MV-4-11 (cell line): ENCODE data around the gene TEKT5.
A peak's percentile ranks its signal among the peaks of the same experiment; 100 is the strongest.
"Not testable (repeated sequence)": the region's sequence is repeated elsewhere in the genome, so short reads cannot be mapped to it uniquely, and the experiment has no call there.

Source experiments
- DNase-seq: peaks from one replicate; lab custom pipeline; 2025; lab: John Stamatoyannopoulos, UW

The TEKT5 gene

DNA sequence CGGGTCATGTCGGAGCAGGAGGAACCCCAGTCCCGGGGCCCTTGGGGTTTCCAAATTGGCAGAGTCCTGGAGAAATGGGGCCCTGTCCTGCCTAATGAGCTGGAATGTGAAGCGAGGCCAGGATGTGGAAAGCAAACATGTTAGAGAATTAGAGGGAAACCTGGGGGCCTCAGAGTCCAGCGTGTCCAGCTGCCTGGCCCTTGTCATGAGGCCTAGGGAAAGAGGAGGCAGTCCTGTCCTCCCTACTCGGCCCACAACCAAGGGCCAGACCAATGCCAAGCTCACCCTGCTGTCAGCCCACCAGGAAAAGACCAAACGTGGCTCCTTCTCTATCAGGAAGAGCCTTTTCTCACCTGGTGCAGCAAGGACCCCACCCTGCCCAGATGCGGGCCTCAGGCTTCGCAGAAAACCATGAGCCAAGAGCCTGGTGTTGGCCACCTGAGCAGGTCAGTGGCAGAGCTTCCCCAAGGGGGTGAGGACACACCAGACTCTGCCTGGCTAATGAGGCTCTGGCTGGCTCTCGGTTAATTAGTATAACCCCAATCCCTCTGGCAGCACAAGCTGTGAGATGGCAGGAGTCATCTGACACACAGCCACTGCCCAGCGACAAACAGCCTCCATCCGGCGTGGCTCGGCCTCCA, 10.1 kb downstream of the TEKT5 start:
- DNase-seq, result no peak

DNA sequence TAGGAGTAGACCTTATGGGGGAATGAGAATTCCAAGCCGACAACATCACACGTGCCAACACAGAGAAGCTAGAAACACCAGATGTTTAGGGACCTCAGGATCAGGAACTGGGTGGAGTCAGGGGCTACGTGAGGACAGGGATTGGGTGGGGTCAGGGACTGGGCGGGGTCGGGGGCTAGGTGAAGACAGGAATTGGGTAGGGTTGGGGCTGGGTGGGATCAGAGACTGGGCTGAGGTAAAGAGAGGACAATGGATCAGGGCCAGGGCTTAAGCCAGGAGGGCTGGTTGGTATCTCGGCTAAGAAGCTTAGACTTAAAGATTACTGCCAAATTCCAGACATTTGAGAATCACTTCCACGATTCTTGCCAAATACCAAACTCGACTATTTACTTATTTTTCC, 11.6 kb downstream of the TEKT5 start:
- DNase-seq, result no peak

DNA sequence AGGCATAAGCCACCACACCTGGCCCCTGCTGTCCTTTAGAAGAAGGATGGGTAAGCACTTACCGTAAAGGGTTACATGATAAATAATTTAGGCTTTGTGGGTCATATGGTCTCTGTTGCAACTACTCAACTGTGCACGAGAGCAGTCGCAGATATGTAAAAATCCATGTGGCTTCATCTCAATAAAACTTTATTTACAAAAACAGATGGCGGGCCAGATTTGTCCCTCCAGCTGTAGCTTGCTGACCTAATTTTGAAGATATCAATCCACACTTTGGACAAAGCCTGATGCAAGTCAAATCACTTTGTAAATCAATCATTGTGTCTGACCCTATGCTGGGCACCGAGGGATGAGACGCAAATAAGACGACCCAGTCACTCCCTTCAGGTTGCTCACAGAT, 12.1 kb downstream of the TEKT5 start:
- DNase-seq, result no peak

DNA sequence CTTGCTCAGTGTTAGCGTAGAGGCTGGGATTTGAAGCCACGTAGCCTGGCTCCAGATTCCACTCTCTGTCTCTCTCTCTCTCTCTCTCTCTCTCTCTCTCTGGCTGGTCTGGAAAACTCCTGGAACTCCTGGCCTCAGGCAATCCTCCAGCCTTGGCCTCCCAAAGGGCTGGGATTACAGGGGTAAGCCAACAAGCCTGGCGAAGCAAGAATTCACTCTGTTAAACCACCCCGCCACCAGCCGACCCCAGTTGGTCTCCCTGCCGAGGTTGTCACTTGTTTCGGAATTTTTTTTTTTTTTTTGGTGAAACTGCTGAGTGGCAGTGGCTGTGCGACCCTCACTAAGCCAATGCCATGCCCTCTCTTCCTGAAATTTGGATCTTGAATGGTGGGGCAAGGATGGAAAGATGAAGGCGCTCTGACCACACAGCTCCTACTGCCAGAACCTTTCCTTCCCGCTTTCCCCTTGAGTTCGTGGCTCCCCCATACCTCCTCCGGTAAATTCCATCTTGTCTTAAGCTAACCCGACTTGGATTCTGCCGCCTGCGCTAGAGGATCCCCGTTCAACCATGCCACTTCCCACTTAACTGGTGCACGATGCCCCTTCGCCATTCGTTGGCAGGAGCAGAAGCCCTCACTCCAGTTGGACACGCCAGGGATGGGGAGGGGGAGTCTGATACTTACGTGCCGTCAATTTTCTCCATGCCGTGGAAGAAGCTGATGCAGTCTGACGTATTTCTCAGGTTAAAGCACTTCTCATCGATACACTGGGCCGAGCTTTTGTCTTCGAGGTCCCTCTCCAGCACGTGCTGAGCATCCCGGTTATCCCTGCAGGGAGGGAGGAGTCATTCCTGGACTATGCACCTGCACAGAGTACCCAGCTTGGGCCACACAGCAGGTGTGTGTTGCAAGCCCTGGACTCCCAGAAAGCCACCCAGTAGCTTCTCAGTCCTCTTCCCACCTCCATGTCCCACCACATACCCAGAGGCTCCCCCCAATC, 13.1 kb downstream of the TEKT5 start:
- DNase-seq, result no peak

DNA sequence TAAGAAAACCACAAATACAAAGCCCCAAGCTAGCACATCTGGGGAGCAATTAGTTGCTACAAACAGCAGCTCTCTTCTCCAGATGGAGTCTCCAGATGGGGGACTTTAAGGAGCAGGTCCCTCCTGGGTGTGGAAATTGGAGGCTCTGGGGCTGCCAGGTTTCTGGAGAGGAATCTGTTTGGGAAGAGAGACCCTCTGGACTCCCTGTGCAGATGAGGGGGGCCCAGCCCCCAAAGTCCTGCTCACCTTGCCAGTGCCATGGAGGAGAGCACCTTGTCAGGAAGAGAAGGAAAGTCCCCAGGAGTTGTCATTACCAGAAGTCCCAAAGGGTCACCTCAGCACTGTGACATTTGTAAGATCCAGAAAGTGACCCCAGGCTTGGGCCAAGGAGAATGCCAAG, 14.8 kb downstream of the TEKT5 start:
- no peak for DNase-seq

DNA sequence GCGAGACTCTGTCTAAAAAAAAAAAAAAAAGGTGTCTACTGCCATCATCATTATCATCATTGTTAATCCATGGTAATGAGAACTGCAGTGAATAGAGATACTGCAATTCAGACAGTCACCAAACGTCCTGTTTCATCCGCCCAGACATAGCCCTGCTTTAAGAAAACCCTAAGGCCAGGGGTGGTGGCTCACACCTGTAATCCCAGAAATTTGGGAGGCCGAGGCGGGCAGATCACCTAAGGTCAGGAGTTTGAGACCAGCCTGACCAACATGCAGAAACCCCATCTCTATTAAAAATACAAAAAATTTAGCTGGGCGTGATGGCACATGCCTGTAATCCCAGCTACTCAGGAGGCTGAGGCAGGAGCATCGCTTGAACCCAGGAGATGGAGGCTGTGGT, 15.3 kb downstream of the TEKT5 start:
- not testable (repeated sequence) for DNase-seq

DNA sequence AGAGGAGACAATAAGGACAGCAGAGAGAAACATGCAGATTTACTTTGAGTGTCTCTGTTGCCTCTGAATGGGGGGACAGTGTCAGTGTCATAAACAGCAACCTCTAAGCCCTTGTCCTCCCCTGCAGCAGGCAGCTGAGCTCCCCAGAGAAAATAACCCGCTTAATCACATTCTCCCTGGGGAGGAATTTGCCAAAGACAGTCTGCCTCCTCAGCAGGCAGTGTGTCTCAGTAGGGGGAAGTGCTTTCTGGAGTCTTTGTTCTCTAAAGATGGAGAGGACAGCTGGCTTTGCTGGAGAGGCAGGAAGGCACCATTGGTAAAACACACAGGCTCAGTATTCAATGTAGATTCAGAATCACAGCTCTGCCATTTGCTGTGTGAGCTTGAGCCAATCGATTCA, 16.1 kb downstream of the TEKT5 start:
- DNase-seq, result peak; percentile 13

DNA sequence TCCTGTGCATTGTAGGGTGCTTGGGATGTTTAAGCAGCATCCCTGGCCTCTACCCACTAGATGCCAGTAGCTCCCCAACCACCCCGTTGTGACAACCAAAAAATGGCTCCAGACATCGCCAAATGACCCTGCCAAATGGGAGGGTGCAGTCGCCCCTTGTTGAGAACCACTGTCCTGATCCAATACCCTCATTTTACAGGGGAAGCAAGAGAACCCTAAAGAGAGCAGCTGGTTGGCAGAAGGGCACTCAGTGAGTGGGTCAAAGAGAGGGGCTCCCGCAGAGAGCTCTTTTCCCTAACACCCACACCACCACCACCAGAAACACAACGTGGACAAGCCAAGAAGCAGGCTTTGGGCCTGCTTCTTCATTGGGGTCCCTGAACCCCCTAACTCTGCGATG, 18.4 kb downstream of the TEKT5 start:
- DNase-seq, result no peak

DNA sequence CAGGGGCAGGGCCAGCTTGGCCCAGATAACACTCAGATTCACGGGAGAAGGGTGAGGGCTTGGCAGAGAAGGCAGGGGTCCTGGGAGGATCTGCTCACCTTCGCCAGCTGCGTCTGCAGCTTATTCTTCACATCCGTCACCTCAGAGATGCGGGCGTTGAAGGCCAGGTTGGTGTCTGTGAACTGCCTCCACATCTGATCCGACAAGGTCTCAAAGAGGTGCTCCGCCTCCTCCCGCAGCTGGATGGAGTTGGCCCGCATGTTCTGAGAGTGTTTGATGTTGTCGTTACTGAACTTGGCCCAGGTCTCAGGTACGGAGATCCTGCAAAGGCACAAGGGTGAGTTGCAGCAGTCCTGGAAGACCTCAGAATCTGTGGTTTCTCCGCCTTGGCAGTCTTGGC, 18.9 kb downstream of the TEKT5 start:
- no peak for DNase-seq

DNA sequence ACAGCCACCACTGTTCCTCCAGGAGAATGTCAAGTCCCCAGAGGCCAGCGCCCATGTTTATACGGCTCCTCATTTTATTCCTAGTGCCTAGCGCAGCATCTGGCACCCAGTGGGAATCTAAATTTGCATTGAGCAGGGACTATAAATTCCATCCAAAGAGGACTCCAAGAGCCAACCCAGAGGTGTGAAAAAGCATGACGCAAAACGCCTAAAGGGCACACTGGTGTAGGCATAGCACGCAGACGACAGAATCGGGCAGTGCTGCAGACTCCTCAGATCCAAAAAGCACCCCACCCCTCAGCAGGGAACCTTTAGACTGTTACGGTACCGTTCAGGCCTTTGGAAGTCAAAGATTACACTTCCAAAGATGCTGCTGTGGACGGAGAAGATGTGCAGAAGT, 19.5 kb downstream of the TEKT5 start:
- DNase-seq, result no peak

DNA sequence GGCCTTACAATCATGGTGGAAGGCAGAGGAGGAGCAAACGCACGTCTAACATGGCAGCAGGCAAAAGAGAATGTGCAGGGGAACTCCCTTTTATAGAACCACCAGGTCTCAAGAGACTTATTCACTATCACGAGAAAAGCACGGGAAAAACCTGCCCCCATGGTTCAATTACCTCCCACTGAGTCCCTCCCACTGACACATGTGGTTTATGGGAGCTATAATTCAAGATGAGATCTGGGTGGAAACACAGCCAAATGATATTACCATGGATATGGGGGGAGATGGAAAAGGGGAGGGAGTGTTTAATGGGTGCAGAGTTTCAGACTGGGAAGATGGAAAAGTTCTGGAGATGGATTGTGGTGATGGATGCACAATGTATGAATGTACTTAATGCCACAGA, 23.0 kb downstream of the TEKT5 start:
- no peak for DNase-seq

DNA sequence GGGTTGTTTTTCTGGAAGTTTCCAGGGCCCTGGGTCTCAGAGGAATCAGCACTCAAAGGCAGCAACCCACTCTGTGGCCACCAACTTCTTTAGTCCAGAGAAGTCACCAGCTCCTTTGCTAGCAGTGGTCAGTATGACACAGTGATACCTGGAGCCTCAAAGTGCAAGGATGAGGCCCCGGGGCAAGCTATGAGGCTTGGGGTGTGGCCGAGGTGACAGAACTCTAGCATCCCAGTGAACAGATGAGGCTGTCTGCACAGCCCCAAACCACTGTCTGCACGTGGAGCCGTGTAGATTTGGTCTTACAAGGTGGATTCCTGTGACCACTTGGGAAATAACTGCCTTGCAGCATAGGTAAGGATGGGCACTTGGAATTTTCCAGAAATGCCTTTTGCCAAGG, 24.9 kb downstream of the TEKT5 start:
- no peak for DNase-seq

DNA sequence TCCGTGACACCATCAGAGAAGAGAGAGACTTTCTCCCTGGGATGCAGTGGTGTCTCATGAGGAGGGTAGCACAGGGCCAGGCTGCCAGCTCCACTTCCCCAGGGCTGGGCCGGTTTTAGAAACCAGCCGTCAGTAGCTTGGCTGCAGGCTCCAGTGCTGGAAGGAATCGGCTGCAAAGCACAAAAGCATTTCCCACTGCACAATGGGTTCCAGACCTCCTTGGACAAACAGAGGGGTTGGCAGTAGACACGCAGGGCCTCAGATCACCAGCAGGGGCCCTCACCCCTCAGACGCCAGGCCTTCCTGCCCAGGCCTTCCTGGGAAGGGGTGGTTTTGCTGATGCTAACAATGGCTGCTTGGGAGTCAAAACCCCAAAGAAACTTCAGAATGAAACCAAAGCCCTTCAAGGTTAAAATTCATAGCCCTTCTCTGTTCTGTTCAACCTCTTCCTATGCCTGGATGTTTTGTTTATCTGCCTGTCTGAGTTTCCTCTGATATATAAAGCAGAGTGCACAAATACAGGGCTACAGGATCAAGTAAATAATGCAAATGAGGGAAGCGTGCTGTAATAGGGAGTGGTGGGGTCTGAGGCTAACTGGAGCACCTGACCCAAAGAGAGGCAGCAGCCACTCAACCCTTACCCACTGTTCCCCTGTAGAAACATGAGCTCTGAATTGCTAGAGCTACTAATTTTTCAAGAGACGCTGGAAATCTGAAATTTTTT, 26.2 kb downstream of the TEKT5 start:
- DNase-seq, result no peak

DNA sequence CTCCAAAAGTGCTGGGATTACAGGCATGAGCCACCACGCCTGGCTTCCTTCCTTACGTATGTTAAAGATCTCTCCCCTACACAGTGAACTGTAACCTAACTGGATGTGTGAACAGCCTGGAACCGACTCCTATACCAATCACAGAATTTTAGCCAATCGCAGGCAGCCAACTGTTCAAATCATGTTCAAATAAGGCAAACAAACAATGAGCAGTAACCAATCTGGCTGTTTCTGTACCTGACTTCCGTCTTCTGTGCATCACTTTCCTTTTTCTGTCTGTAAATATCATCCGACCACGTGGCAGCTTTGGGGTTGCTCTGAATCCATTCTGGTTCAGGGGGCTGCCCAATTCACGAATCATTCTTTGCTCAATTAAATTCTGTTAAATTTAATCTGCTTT, 27.5 kb downstream of the TEKT5 start:
- no peak for DNase-seq

DNA sequence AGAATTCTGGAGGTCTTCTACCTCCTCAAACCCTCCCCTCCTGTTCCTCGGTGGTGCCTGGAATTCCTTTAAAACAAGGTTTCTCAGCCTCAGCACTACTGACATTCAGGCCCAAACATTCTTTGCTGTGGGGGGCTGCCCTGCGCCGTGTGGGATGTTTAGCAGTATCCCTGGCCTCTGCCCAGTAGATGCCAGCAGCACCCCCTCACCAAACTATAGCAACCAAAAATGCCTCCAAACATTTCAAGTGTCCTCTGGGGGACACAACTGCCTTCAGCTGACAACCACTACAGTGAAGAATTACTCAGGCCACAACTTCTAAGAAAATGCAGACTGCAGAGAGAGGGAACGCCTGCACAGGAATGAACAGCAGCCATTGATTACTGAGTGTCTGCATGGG, 28.4 kb downstream of the TEKT5 start:
- DNase-seq, result no peak

DNA sequence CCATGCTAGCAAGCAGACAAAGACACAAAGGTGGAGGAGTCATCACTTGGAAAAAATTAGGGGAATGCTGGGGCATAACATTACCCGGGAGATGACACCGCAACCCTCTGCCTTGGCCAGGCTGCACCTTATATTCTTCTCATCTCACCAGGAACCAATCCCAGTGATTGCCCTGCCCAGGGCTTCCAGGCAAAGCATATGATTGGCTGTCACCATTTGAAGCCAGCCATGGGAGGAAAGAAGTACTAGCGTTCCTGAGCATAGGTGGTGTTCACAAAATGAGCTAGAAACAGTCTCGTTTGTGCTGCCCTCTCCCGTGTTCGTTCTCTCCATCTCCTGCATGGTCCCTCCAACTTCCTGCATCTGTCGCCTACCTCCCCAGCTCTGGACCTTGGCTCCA, 29.6 kb downstream of the TEKT5 start:
- no peak for DNase-seq

DNA sequence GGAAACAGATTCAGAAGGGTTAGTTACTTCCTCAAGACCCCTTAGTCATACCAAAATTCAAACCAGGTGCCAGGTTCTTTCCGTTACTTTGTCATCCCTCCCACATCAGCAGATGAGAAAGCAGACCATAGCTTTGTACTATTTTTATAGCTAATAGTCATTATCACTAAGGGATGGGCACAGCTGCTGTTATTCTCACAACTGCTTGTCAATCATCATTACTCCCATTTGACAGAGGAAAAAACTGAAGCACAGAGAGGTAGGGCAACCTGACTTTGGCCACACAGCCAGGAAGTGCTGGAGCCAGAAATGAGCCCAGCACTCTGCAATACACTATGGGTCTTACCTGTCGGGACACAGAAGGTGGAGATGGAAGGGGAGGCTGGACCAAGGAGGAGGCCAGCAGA, 30.0 kb downstream of the TEKT5 start:
- no peak for DNase-seq

DNA sequence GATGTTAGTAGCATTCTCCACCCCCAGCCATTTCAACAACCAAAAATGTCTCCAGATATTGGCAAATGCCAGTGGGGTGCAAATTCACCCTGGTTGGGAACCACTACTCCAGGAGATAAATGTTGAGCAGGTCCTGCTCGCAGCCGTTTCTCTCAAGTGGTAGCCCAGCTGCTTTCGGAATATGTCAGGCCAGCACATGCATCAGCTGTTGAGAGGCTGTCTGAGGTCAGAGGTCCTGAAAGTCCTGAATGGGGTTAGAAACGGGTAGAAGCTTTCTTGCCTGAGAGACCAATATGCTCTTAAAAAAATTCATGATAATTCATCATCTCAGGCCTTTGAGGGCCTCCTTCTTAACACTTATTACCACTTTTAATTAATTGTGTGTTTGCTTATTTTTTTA, 31.0 kb downstream of the TEKT5 start:
- no peak for DNase-seq

DNA sequence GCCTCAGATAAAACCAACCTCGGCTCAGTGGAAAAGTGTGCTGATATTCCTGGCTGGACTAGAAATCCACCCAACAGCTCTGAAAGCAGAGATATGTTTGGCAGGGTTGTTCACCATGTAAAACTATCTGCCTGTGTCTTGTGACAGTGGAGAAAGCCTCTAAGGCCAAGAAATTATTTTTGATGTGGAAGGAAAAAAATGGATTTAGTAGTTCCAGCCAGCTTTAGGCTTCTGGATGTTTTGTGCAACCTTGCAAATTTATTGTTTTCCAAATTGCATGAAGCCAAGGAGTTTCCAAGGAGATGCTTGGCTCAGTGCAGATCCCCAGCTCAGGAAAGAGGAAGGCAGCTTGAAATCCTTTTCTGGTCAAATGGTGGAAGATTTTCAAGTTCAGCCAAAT, 31.6 kb downstream of the TEKT5 start:
- DNase-seq, result no peak

DNA sequence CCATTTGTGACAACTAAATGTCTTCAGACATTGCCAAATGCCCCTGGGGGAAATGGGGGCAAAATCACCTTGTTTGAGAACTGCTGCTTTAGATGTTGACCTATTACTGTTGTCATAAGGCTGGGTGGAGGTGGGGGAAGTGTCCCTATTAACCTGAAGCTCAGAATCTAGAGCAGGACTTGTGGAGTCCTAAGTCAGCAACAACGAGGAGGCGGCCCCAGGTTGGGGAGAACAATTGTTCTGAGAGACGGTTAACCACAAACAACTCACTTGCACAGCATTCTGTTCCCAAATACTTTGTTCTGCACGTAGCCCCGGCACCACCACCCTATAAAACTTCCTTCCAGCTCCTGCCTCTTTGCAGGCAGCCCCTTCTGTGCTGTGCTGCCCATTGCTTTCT, 32.5 kb downstream of the TEKT5 start:
- DNase-seq, result no peak

DNA sequence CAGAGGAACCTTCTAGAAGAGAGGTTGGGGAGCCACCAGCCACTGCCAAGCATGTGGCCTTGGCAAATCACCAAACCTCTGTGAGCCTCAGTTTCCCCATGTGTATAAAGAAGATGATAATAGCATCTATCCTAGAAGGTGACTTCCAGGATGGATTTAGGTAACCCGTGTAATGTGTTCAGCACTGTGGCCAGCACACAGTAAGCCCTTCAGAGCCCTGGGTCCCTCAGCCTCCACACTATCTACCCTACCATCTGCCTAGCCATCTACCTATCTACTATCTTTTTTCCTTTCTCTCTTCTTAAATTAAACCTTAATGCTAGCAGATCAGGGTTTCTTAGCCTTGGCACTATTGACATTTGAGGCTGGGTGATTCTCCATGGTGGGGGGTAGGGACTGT, 33.0 kb downstream of the TEKT5 start:
- DNase-seq, result no peak

DNA sequence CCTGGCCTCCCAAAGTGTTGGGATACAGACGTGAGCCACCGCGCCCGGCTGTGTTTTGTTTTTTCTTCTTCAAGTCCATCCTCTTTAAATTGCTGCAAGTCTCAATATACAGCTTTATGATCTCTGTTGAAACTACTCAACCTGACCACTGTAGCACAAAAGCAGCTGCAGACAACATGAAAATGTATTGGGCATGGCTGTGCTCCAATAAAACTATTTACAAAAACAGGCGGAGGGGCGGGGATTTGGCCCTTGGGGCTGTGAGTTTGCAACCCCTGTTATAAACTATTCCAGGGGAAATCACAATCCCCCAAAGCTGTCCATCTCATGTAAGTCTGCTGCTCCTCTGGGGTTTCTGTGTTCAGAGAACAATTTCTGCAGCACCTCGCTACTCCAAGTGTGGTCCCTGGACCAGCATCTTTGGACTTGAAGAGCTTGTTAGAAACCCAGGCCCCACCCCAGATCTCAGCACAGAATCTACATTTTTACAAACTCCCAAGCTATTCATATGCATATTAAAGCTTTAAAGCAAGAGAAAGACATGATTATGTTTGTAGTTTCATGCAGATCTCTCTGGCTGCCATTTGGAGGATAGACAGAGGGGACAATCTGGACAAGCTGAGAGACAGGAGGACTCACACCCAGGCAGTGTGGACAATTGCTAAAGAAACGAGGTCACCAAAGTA, 33.6 kb downstream of the TEKT5 start:
- no peak for DNase-seq
